ENCODE data around the gene OR10A4.

DNA sequence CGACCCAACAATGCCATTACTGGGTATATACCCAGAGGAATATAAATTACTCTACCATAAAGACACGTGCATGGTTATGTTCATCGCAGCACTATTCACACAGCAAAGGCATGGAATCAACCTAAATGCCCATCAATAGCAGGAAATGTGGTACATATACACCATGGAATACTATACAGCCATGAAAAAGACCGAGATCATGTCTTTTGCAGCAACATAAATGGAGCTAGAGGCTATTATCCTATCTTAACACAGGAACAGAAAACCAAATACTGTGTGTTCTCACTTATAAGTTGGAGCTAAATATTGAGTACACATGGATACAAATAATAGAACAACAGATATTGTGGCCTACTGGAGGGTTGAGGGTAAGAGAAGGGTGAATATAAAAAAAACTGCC is 12.4 kb downstream of the OR10A4 start:
- TF ChIP-seq, protein P1, sequence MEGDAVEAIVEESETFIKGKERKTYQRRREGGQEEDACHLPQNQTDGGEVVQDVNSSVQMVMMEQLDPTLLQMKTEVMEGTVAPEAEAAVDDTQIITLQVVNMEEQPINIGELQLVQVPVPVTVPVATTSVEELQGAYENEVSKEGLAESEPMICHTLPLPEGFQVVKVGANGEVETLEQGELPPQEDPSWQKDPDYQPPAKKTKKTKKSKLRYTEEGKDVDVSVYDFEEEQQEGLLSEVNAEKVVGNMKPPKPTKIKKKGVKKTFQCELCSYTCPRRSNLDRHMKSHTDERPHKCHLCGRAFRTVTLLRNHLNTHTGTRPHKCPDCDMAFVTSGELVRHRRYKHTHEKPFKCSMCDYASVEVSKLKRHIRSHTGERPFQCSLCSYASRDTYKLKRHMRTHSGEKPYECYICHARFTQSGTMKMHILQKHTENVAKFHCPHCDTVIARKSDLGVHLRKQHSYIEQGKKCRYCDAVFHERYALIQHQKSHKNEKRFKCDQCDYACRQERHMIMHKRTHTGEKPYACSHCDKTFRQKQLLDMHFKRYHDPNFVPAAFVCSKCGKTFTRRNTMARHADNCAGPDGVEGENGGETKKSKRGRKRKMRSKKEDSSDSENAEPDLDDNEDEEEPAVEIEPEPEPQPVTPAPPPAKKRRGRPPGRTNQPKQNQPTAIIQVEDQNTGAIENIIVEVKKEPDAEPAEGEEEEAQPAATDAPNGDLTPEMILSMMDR (IDR thresholded peaks at IDR 0.05), result no peak
- no peak for TF ChIP-seq EZH2 (IDR thresholded peaks at IDR 0.05; ENCODE audit: borderline replicate concordance, insufficient read depth, low read depth, low read length, poor library complexity, severe bottlenecking)
